ENCODE data around the gene LRRFIP1. TPM values are rescaled to one million over a fixed set of nuclear protein-coding genes. Genes with fewer than 3 reads are reported as not detected.
A peak's percentile ranks its signal among the peaks of the same experiment; 100 is the strongest.

Gene LRRFIP1
- total and polyA plus RNA-seq, 4 experiments from 2014 or later, result 88.0 to 198 (median 117) TPM

- intact Hi-C loops (cut with micrococcal nuclease), result no loop called here
- Mint-ChIP-seq H3K27ac (peak overlapping the region in 6 of 7 donors; percentile 34 to 84 (median 62)), H3K9me3 (no peaks in the 10 kb centered on the region), H3K27me3 (no peaks in the 10 kb centered on the region), H3K4me1 (peaks cover 57 to 85% (median 65%) of the 10 kb centered on the region in 4 donors), H3K4me3 (peak overlapping the region in 2 of 8 donors; percentile 7 to 31), H3K36me3 (peaks cover 18 to 62% of the 10 kb centered on the region in 2 donors)
- POLR2A ChIA-PET (ENCODE audit: partially characterized antibody), result no interaction called here
- H3K27ac ChIP-seq (ENCODE audit: low read depth, low read length), result no peak overlapping the region
- peaks cover 34% of the 10 kb centered on the region for H3K4me1 ChIP-seq (ENCODE audit: insufficient read depth, low read length)
- H3K27me3 ChIP-seq (ENCODE audit: insufficient read depth, low read length), result no peaks in the 10 kb centered on the region
- CTCF ChIA-PET (ENCODE audit: partially characterized antibody), result interaction anchor here (1.8 kb wide), 1 partner anchor 48 kb away, joined by 5 read pairs; no protein-coding TSS in a partner anchor
- no peak overlapping the region for H3K4me3 ChIP-seq (ENCODE audit: low read length in 2 of 2)
- no peaks in the 10 kb centered on the region for H3K36me3 ChIP-seq (ENCODE audit: insufficient read depth, low read length)
- DNase-seq, result no peak
- no peaks in the 10 kb centered on the region for H3K9me3 ChIP-seq (ENCODE audit: control insufficient read depth in 1 of 2, low read length in 2 of 2)
Observed at GRCh38 chr2:237721458-237721857, 94.1 kb downstream of the LRRFIP1 start.

GRCh38 chr2:237722616-237723015, 95.2 kb downstream of the LRRFIP1 start:
- no peak overlapping the region for H3K27ac ChIP-seq (ENCODE audit: low read depth, low read length)
- H3K4me1 ChIP-seq (ENCODE audit: insufficient read depth, low read length), result peaks cover 29% of the 10 kb centered on the region
- no peaks in the 10 kb centered on the region for H3K9me3 ChIP-seq (ENCODE audit: control insufficient read depth in 1 of 2, low read length in 2 of 2)
- Mint-ChIP-seq H3K27ac (peak overlapping the region in 4 of 7 donors; percentile 15 to 85 (median 44)), H3K27me3 (no peaks in the 10 kb centered on the region), H3K9me3 (no peaks in the 10 kb centered on the region), H3K4me1 (peaks cover 54 to 85% (median 65%) of the 10 kb centered on the region in 4 donors), H3K36me3 (peaks cover 18 to 66% of the 10 kb centered on the region in 2 donors), H3K4me3 (no peak overlapping the region)
- intact Hi-C loops (cut with micrococcal nuclease), result no loop called here
- POLR2A ChIA-PET (ENCODE audit: partially characterized antibody), result no interaction called here
- DNase-seq, result no peak
- CTCF ChIA-PET (ENCODE audit: partially characterized antibody), result interaction anchor here (0.8 to 1.2 kb wide), 3 partner anchors 15 to 210 kb away, joined by 3 to 4 read pairs (median 4); no protein-coding TSS in a partner anchor
- H3K27me3 ChIP-seq (ENCODE audit: insufficient read depth, low read length), result no peaks in the 10 kb centered on the region
- H3K4me3 ChIP-seq (ENCODE audit: low read length in 2 of 2), result no peak overlapping the region
- H3K36me3 ChIP-seq (ENCODE audit: insufficient read depth, low read length), result no peaks in the 10 kb centered on the region

GRCh38 chr2:237723023-237723422, 95.6 kb downstream of the LRRFIP1 start:
- Histone ChIP-seq H3K27ac (ENCODE audit: low read depth, low read length) (no peak overlapping the region), H3K9me3 (ENCODE audit: control insufficient read depth in 1 of 2, low read length in 2 of 2) (no peaks in the 10 kb centered on the region), H3K36me3 (ENCODE audit: insufficient read depth, low read length) (no peaks in the 10 kb centered on the region), H3K4me1 (ENCODE audit: insufficient read depth, low read length) (peaks cover 31% of the 10 kb centered on the region), H3K27me3 (ENCODE audit: insufficient read depth, low read length) (no peaks in the 10 kb centered on the region), H3K4me3 (ENCODE audit: low read length in 2 of 2) (no peak overlapping the region)
- intact Hi-C loops (cut with micrococcal nuclease), result no loop called here
- Mint-ChIP-seq H3K9me3 (no peaks in the 10 kb centered on the region), H3K27me3 (no peaks in the 10 kb centered on the region), H3K4me1 (peaks cover 54 to 85% (median 66%) of the 10 kb centered on the region in 4 donors), H3K36me3 (peaks cover 16 to 63% of the 10 kb centered on the region in 2 donors), H3K4me3 (no peak overlapping the region), H3K27ac (peak overlapping the region in 4 of 7 donors; percentile 15 to 85 (median 41))
- DNase-seq, result no peak
- POLR2A ChIA-PET (ENCODE audit: partially characterized antibody), result interaction anchor here (1.0 kb wide), 1 partner anchor 50 kb away, joined by 3 read pairs; no protein-coding TSS in a partner anchor
- CTCF ChIA-PET (ENCODE audit: partially characterized antibody), result interaction anchor here (0.8 to 1.9 kb wide), 4 partner anchors 14 to 210 kb away, joined by 3 to 8 read pairs (median 4); no protein-coding TSS in a partner anchor

GRCh38 chr2:237723602-237724001, 96.2 kb downstream of the LRRFIP1 start:
- H3K4me3 Mint-ChIP-seq, result no peak overlapping the region
- Histone ChIP-seq H3K4me1 (ENCODE audit: insufficient read depth, low read length) (peaks cover 31% of the 10 kb centered on the region), H3K27ac (ENCODE audit: low read depth, low read length) (no peak overlapping the region), H3K9me3 (ENCODE audit: control insufficient read depth in 1 of 2, low read length in 2 of 2) (no peaks in the 10 kb centered on the region), H3K36me3 (ENCODE audit: insufficient read depth, low read length) (no peaks in the 10 kb centered on the region), H3K27me3 (ENCODE audit: insufficient read depth, low read length) (no peaks in the 10 kb centered on the region), H3K4me3 (ENCODE audit: low read length in 2 of 2) (no peak overlapping the region)
- H3K27ac Mint-ChIP-seq, result peak overlapping the region; percentile 15 to 85 (median 62)
- ChIA-PET CTCF (ENCODE audit: partially characterized antibody) (interaction anchor here (0.8 to 1.9 kb wide), 5 partner anchors 14 to 211 kb away, joined by 3 to 8 read pairs (median 4); no protein-coding TSS in a partner anchor), POLR2A (ENCODE audit: partially characterized antibody) (interaction anchor here (1.0 kb wide), 1 partner anchor 51 kb away, joined by 3 read pairs; no protein-coding TSS in a partner anchor)
- H3K36me3 Mint-ChIP-seq, result peaks cover 11 to 59% of the 10 kb centered on the region in 2 donors
- H3K27me3 Mint-ChIP-seq, result no peaks in the 10 kb centered on the region
- no peaks in the 10 kb centered on the region for H3K9me3 Mint-ChIP-seq
- H3K4me1 Mint-ChIP-seq, result peaks cover 51 to 85% (median 65%) of the 10 kb centered on the region in 4 donors
- no peak for DNase-seq
- intact Hi-C loops (cut with micrococcal nuclease), result no loop called here

- ChIA-PET POLR2A (ENCODE audit: partially characterized antibody) (no interaction called here), CTCF (ENCODE audit: partially characterized antibody) (interaction anchor here (0.6 to 13.6 kb wide), 6 partner anchors 12 to 52 kb away, joined by 3 to 135 read pairs (median 4); no protein-coding TSS in a partner anchor)
- no peaks in the 10 kb centered on the region for H3K27me3 ChIP-seq (ENCODE audit: insufficient read depth, low read length)
- no peak overlapping the region for H3K4me3 ChIP-seq (ENCODE audit: low read length in 2 of 2)
- no peak for DNase-seq
- no peak overlapping the region for H3K4me3 Mint-ChIP-seq
- H3K27me3 Mint-ChIP-seq, result no peaks in the 10 kb centered on the region
- H3K27ac ChIP-seq (ENCODE audit: low read depth, low read length), result no peak overlapping the region
- peaks cover 43% of the 10 kb centered on the region for H3K4me1 ChIP-seq (ENCODE audit: insufficient read depth, low read length)
- H3K27ac Mint-ChIP-seq, result peak overlapping the region; percentile 25 to 89 (median 71)
- intact Hi-C loops (cut with micrococcal nuclease), result no loop called here
- peaks cover 51 to 91% (median 67%) of the 10 kb centered on the region in 4 donors for H3K4me1 Mint-ChIP-seq
- H3K36me3 Mint-ChIP-seq, result peaks cover 11 to 65% of the 10 kb centered on the region in 2 donors
- H3K9me3 Mint-ChIP-seq, result no peaks in the 10 kb centered on the region
- peaks cover 5% of the 10 kb centered on the region for H3K36me3 ChIP-seq (ENCODE audit: insufficient read depth, low read length)
- no peaks in the 10 kb centered on the region for H3K9me3 ChIP-seq (ENCODE audit: control insufficient read depth in 1 of 2, low read length in 2 of 2)
Observed at GRCh38 chr2:237724811-237725478, 97.6 kb downstream of the LRRFIP1 start.

GRCh38 chr2:237725661-237726060, 98.3 kb downstream of the LRRFIP1 start:
- H3K9me3 Mint-ChIP-seq, result no peaks in the 10 kb centered on the region
- Histone ChIP-seq H3K27ac (ENCODE audit: low read depth, low read length) (no peak overlapping the region), H3K27me3 (ENCODE audit: insufficient read depth, low read length) (no peaks in the 10 kb centered on the region), H3K4me3 (ENCODE audit: low read length in 2 of 2) (no peak overlapping the region), H3K4me1 (ENCODE audit: insufficient read depth, low read length) (peaks cover 50% of the 10 kb centered on the region), H3K9me3 (ENCODE audit: control insufficient read depth in 1 of 2, low read length in 2 of 2) (no peaks in the 10 kb centered on the region), H3K36me3 (ENCODE audit: insufficient read depth, low read length) (peaks cover 7% of the 10 kb centered on the region)
- H3K4me1 Mint-ChIP-seq, result peaks cover 51 to 92% (median 69%) of the 10 kb centered on the region in 4 donors
- peaks cover 11 to 62% of the 10 kb centered on the region in 2 donors for H3K36me3 Mint-ChIP-seq
- intact Hi-C loops (cut with micrococcal nuclease), result no loop called here
- CTCF ChIA-PET (ENCODE audit: partially characterized antibody), result interaction anchor here (0.6 to 13.6 kb wide), 4 partner anchors 13 to 53 kb away, joined by 3 to 135 read pairs (median 4); no protein-coding TSS in a partner anchor
- no peak for DNase-seq
- no peaks in the 10 kb centered on the region for H3K27me3 Mint-ChIP-seq
- POLR2A ChIA-PET (ENCODE audit: partially characterized antibody), result no interaction called here
- peak overlapping the region in 3 of 7 donors; percentile 19 to 76 (median 65) for H3K27ac Mint-ChIP-seq
- no peak overlapping the region for H3K4me3 Mint-ChIP-seq

GRCh38 chr2:237726401-237726830, 99.0 kb downstream of the LRRFIP1 start:
- H3K4me3 Mint-ChIP-seq, result peak overlapping the region in 1 of 8 donors; percentile 15
- no peak for DNase-seq
- no peak overlapping the region for H3K4me3 ChIP-seq (ENCODE audit: low read length in 2 of 2)
- ChIA-PET CTCF (ENCODE audit: partially characterized antibody) (interaction anchor here (11.9 to 13.6 kb wide), 2 partner anchors 19 to 54 kb away, joined by 97 to 135 read pairs; no protein-coding TSS in a partner anchor), POLR2A (ENCODE audit: partially characterized antibody) (no interaction called here)
- H3K4me1 ChIP-seq (ENCODE audit: insufficient read depth, low read length), result peaks cover 57% of the 10 kb centered on the region
- H3K9me3 ChIP-seq (ENCODE audit: control insufficient read depth in 1 of 2, low read length in 2 of 2), result no peaks in the 10 kb centered on the region
- no peaks in the 10 kb centered on the region for H3K27me3 ChIP-seq (ENCODE audit: insufficient read depth, low read length)
- H3K9me3 Mint-ChIP-seq, result no peaks in the 10 kb centered on the region
- peak overlapping the region in 3 of 7 donors; percentile 3 to 63 (median 42) for H3K27ac Mint-ChIP-seq
- peaks cover 7% of the 10 kb centered on the region for H3K36me3 ChIP-seq (ENCODE audit: insufficient read depth, low read length)
- intact Hi-C loops (cut with micrococcal nuclease), result no loop called here
- no peak overlapping the region for H3K27ac ChIP-seq (ENCODE audit: low read depth, low read length)
- H3K4me1 Mint-ChIP-seq, result peaks cover 55 to 94% (median 72%) of the 10 kb centered on the region in 4 donors
- no peaks in the 10 kb centered on the region for H3K27me3 Mint-ChIP-seq
- H3K36me3 Mint-ChIP-seq, result peaks cover 11 to 59% of the 10 kb centered on the region in 2 donors

Data from CD4-positive, alpha-beta memory T cell (primary cell).